A549 (cell line): ENCODE measurements around the gene LRRC2. TPM values are rescaled to one million over a fixed set of nuclear protein-coding genes. Genes with fewer than 3 reads are reported as not detected.
"Not testable (repeated sequence)": the region's sequence is repeated elsewhere in the genome, so short reads cannot be mapped to it uniquely, and the experiment has no call there.

Experiments used
- ATAC-seq, 2 experiments: fragments of 200-7000 bp in 1 of 2; fragments of >200 bp in 1 of 2; cut with Nextera tagmentation in 1 of 2; cut with Tn5 transposase in 1 of 2; 3 replicates each; pipeline versions ENCODE4 v1.8.0 to v1.9.1; 2018 to 2020; ENCODE audit warnings: mild to moderate bottlenecking in 1 of 2, moderate library complexity in 1 of 2
- CTCF ChIA-PET: fragments of 300-600 bp; sonication (Branson Sonifier 250); formaldehyde crosslinking; extraction: SDS; loops from one replicate; lab custom pipeline; 2021; ENCODE audit warnings: antibody characterized with exemption, inconsistent platforms; lab: Yijun Ruan, JAX
- POLR2A ChIA-PET: fragments of 350-600 bp; formaldehyde crosslinking; extraction: SDS; loops from one replicate; lab custom pipeline; 2021; ENCODE audit warnings: antibody characterized with exemption, inconsistent platforms; lab: Yijun Ruan, JAX
- DNase-seq, 2 experiments: peaks; one replicate each; pipeline versions ENCODE4 v3.0.0 to v3.0.0-alpha.2; 2011 to 2016; ENCODE audit warnings: low read depth in 1 of 2, low spot score in 1 of 2
- FAIRE-seq: peaks from 2 replicates; lab custom pipeline; 2011; peaks lifted over from hg19 to GRCh38; lab: Jason Lieb, UNC
- H3K27ac ChIP-seq, 2 experiments: fragments of >200 bp; sonication (Bioruptor Twin); formaldehyde crosslinking; 3 replicates each; pipeline ENCODE4 v1.5.1; 2016 to 2017
- H3K4me1 ChIP-seq: fragments of >200 bp; sonication (Bioruptor Twin); formaldehyde crosslinking; 3 replicates; pipeline ENCODE4 v1.6.1; 2016
- H3K4me2 ChIP-seq: fragments of >200 bp; sonication (Bioruptor Twin); formaldehyde crosslinking; 3 replicates; pipeline ENCODE4 v1.6.1; 2016
- H3K4me3 ChIP-seq: fragments of >200 bp; sonication (Bioruptor Twin); formaldehyde crosslinking; 3 replicates; pipeline ENCODE4 v1.5.1; 2016
- H3K9me3 ChIP-seq: fragments of >200 bp; sonication (Bioruptor Twin); formaldehyde crosslinking; 3 replicates; pipeline ENCODE4 v1.6.1; 2016
- ATOH8 ChIP-seq: fragments of 250-450 bp; sonication (Bioruptor Pico); IDR thresholded peaks from 2 replicates; pipeline ENCODE4 v1.5.0; 2020; ENCODE audit warnings: low read depth, mild to moderate bottlenecking, moderate library complexity
- BCL3 ChIP-seq: fragments of >200 bp; sonication (Bioruptor Twin); formaldehyde crosslinking; IDR thresholded peaks from 3 replicates; pipeline ENCODE4 v1.6.1; 2016
- BHLHE40 ChIP-seq: IDR thresholded peaks from 2 replicates; pipeline ENCODE4 v1.6.1; 2012; ENCODE audit warnings: low read depth, low read length, inconsistent platforms
- EHMT2 ChIP-seq: fragments of 200-600 bp; sonication (generic); IDR thresholded peaks from 2 replicates; pipeline ENCODE4 v1.6.1; 2016; ENCODE audit warnings: antibody characterized with exemption, low read depth, mild to moderate bottlenecking, moderate library complexity
- ELK1 ChIP-seq: fragments of 150-350 bp; IDR thresholded peaks from 2 replicates; pipeline ENCODE4 v1.6.1; 2014; ENCODE audit warnings: low read depth, mild to moderate bottlenecking, low read length
- FOSL2 ChIP-seq, 2 experiments: fragments of 450-650 bp in 1 of 2; fragments of >200 bp in 1 of 2; sonication (Bioruptor Twin) in 1 of 2; formaldehyde crosslinking; IDR thresholded peaks; 2 replicates each; pipeline versions ENCODE4 v1.5.0 to v1.6.1; 2016 to 2020; ENCODE audit warnings: mild to moderate bottlenecking in 1 of 2, moderate library complexity in 1 of 2
- FOXS1 ChIP-seq: fragments of 250-450 bp; sonication (Bioruptor Pico); IDR thresholded peaks from 2 replicates; pipeline ENCODE4 v1.5.0; 2020; ENCODE audit warnings: mild to moderate bottlenecking, moderate library complexity
- HOXA7 ChIP-seq: fragments of 250-450 bp; sonication (Bioruptor Pico); IDR thresholded peaks from 2 replicates; pipeline ENCODE4 v1.5.0; 2020; ENCODE audit warnings: mild to moderate bottlenecking, moderate library complexity
- HOXB13 ChIP-seq: fragments of 250-450 bp; sonication (Bioruptor Pico); IDR thresholded peaks from 2 replicates; pipeline ENCODE4 v1.5.0; 2020; ENCODE audit warnings: low read depth, mild to moderate bottlenecking, moderate library complexity
- HOXB5 ChIP-seq: fragments of 250-450 bp; sonication (Bioruptor Pico); IDR thresholded peaks from 2 replicates; pipeline ENCODE4 v1.5.0; 2020; ENCODE audit warnings: mild to moderate bottlenecking, moderate library complexity
- JUN ChIP-seq, 2 experiments: fragments of >200 bp; sonication (Bioruptor Twin); formaldehyde crosslinking; IDR thresholded peaks; 2 replicates in 1 of 2; 3 replicates in 1 of 2; pipeline ENCODE4 v1.6.1; 2016 to 2017
- MAFK ChIP-seq: fragments of 450-650 bp; IDR thresholded peaks from 2 replicates; pipeline ENCODE4 v1.6.1; 2014; ENCODE audit not compliant: partially characterized antibody
- MYC ChIP-seq: IDR thresholded peaks from 2 replicates; pipeline ENCODE4 v1.6.1; 2012; ENCODE audit warnings: mild to moderate bottlenecking, inconsistent platforms, low read length, improper control_type of control experiment, borderline replicate concordance
- POLR2A ChIP-seq: IDR thresholded peaks from 2 replicates; pipeline ENCODE4 v1.6.1; 2012; ENCODE audit warnings: mild to moderate bottlenecking, low read length
- POLR2AphosphoS2 ChIP-seq: conservative IDR thresholded peaks from 2 replicates; pipeline ENCODE4 v1.6.1; 2012; ENCODE audit warnings: low read length, improper control_type of control experiment, inconsistent platforms
- RCOR1 ChIP-seq: fragments of 150-350 bp; IDR thresholded peaks from 2 replicates; pipeline ENCODE4 v1.6.1; 2014; ENCODE audit warnings: antibody characterized with exemption, low read length, low read depth
- TP53 ChIP-seq: fragments of 250-450 bp; sonication (Bioruptor Pico); IDR thresholded peaks from 2 replicates; pipeline ENCODE4 v1.5.0; 2021; ENCODE audit warnings: mild to moderate bottlenecking, moderate library complexity
- WGBS: methylation state at CpG from one replicate; pipeline ENCODE4 v1.1.6; 2017; ENCODE audit errors: missing lambda C conversion rate; 5-methylcytosine and 5-hydroxymethylcytosine counted together
- polyA plus RNA-seq, 4 experiments: library from polyadenylated mRNA; depleted of rRNA in 3 of 4; stranded (reverse); fragments of >200 nt; fragmentation: RNase III in 1 of 4; extraction: RNeasy Plus Mini Kit Qiagen cat#74134 plus additional on column Dnase treatment in 1 of 4; gene quantifications; 2 replicates in 3 of 4; 3 replicates in 1 of 4; pipeline ENCODE4 v1.2.3, GENCODE V29; 2011 to 2017
- TF ChIP-seq, protein P1 (sequence below): fragments of 250-450 bp; sonication (Bioruptor Pico); IDR thresholded peaks from 2 replicates; pipeline ENCODE4 v1.5.0; 2021; ENCODE audit warnings: mild to moderate bottlenecking, moderate library complexity, borderline replicate concordance

The LRRC2 gene
- polyA plus RNA-seq, 2 of the 4 experiments (the other 2 are of a cell fraction): not detected

DNA sequence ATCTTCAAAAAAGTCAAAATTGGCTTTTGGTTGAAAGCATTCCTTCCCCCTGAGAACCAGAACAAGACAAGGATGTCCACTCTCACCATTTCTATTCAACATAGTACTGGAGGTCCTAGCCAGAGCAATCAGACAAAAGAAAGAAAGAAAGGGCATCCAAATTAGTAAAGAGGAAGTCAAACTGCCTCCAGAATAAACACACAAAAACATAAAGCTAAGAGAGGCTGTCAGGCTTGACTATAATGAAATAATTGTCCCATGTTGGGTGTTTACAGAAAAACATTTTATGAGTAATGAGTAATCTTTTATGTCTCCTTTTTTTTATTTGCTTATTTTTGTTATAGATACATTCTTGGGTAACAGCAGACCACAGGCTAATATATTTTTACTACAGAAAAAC is 27.9 kb upstream of the LRRC2 start:
- DNase-seq (no peak), FAIRE-seq (no peak)
- Histone ChIP-seq H3K4me3 (no peak overlapping the region), H3K4me2 (no peak overlapping the region), H3K4me1 (no peaks in the 10 kb centered on the region), H3K9me3 (no peaks in the 10 kb centered on the region)
- ChIA-PET CTCF (interaction anchor here (0.7 kb wide), 1 partner anchor 158 kb away, joined by 3 read pairs; no protein-coding TSS in a partner anchor), POLR2A (no interaction called here)
- no peak for TF ChIP-seq TP53 (CRISPR knock-in tag)
- no peak for TF ChIP-seq FOSL2 (IDR thresholded peaks at IDR 0.05)
- no peak for TF ChIP-seq FOSL2 (CRISPR knock-in tag; IDR thresholded peaks at IDR 0.05)
- TF ChIP-seq, protein P1, sequence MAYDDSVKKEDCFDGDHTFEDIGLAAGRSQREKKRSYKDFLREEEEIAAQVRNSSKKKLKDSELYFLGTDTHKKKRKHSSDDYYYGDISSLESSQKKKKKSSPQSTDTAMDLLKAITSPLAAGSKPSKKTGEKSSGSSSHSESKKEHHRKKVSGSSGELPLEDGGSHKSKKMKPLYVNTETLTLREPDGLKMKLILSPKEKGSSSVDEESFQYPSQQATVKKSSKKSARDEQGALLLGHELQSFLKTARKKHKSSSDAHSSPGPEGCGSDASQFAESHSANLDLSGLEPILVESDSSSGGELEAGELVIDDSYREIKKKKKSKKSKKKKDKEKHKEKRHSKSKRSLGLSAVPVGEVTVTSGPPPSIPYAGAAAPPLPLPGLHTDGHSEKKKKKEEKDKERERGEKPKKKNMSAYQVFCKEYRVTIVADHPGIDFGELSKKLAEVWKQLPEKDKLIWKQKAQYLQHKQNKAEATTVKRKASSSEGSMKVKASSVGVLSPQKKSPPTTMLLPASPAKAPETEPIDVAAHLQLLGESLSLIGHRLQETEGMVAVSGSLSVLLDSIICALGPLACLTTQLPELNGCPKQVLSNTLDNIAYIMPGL (CRISPR knock-in tag): no peak
- TF ChIP-seq, all 56 proteins: peak for 0
- ATAC-seq: no peak
- no peak overlapping the region for H3K27ac ChIP-seq

DNA sequence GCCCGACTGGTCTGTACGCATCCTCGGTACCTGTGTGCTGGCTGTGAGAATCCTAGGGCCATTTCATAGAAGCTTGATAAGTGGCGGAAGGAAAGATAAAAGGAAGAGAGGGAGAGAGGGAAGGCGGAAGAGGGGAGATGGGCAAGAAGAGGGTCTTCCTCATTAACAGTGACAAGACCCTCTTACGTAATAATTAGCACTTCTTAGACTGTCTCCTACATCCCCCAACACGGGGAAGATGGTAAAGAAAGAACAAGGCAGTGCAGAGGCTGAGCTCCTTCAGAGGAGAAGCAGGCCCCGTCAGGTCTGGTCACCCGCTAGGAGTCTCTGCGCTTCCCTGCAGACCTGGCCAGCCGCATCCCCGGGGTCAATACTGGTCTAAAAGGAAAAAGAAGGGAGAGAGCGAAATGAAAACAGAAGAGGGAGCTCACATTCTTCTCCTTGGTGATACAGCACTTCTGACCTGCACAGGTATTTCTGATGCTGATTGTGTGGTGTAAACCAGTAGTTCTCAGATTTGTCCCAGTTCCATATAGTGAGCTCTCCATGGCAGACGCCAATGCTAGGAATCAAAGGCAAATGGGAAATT is 27.3 kb upstream of the LRRC2 start:
- FAIRE-seq: no peak
- CTCF ChIA-PET: interaction anchor here (0.6 to 1.0 kb wide), 3 partner anchors 42 to 159 kb away, joined by 3 to 4 read pairs (median 3); no protein-coding TSS in a partner anchor

DNA sequence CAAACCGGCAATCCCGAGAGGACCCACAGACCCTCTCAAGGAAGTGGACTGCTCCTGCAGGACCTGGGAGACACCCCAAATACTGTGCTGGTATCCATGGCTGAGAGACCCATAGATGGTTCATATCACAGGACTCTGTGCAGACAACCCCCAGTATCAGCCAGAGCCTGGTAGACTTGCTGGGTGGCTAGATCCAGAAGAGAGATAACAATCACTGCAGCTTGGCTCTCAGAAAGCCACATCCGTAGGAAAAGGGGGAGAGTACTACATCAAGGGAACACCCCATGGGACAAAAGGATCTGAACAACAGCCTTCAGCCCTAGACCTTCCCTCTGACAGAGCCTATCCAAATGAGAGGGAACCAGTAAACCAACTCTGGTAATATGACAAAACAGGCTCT is 21.2 kb upstream of the LRRC2 start:
- H3K27ac ChIP-seq, H3K4me3 ChIP-seq, POLR2A ChIA-PET, FAIRE-seq, H3K9me3 ChIP-seq, ATAC-seq, CTCF ChIA-PET, DNase-seq, H3K4me2 ChIP-seq: not testable (repeated sequence)
- peaks cover 13% of the 10 kb centered on the region; the same call in 2 of the 3 replicates for H3K4me1 ChIP-seq
- WGBS: 84% methylated on average over 2 of the region's 3 CpGs

More for the DNA sequence above, 27.3 kb upstream of the LRRC2 start:
- DNase-seq: no peak
- POLR2A ChIA-PET: no interaction called here
- no peaks in the 10 kb centered on the region for H3K9me3 ChIP-seq
- no peak overlapping the region for H3K27ac ChIP-seq
- no peaks in the 10 kb centered on the region for H3K4me1 ChIP-seq
- 79% methylated on average over 14 of the region's 14 CpGs for WGBS
- H3K4me3 ChIP-seq: no peak overlapping the region
- ATAC-seq: no peak
- TF ChIP-seq HOXB5 (CRISPR knock-in tag) (no peak), BCL3 (no peak), EHMT2 (no peak), POLR2A (no peak), RCOR1 (no peak), MAFK (no peak), HOXB13 (CRISPR knock-in tag) (no peak), ATOH8 (CRISPR knock-in tag) (no peak), HOXA7 (CRISPR knock-in tag) (no peak), TP53 (CRISPR knock-in tag) (no peak), BHLHE40 (no peak), MYC (no peak), ELK1 (no peak), POLR2AphosphoS2 (no peak), FOXS1 (CRISPR knock-in tag) (no peak), JUN (IDR thresholded peaks at IDR 0.05) (no peak)
- TF ChIP-seq, all 56 proteins: peak for 0
- H3K4me2 ChIP-seq: no peak overlapping the region
